A673 (cell line): ENCODE results near the gene HDAC4. TPM values are rescaled to one million over a fixed set of nuclear protein-coding genes. Genes with fewer than 3 reads are reported as not detected.

ENCODE experiments used
- BruUV-seq: library from RNA; stranded (reverse); fragments of 400-500 nt; replicated peaks from 2 replicates; lab custom pipeline; 2021; lab: Mats Ljungman, UMichigan
- CTCF ChIA-PET: fragments of 300-600 bp; sonication (Branson Sonifier 250); formaldehyde crosslinking; loops from one replicate; lab custom pipeline; 2022; ENCODE audit warnings: antibody characterized with exemption; lab: Charles Lee
- POLR2A ChIA-PET: fragments of 300-600 bp; sonication (Branson Sonifier 250); formaldehyde crosslinking; loops from one replicate; lab custom pipeline; 2022; ENCODE audit warnings: antibody characterized with exemption; ENCODE audit not compliant: low non-redundant PET; lab: Charles Lee
- DNase-seq: peaks from one replicate; pipeline ENCODE4 v3.0.0-alpha.2; 2015; ENCODE audit warnings: low spot score
- H3K27ac ChIP-seq: fragments of 200-600 bp; sonication (generic); 2 replicates; pipeline ENCODE4 v1.5.1; 2016; ENCODE audit warnings: mixed run types, low read depth, mild to moderate bottlenecking, mixed read lengths, antibody characterized with exemption, low read length; ENCODE audit not compliant: poor library complexity, severe bottlenecking
- H3K27me3 ChIP-seq: fragments of 200-600 bp; sonication (generic); replicated peaks from 2 replicates; pipeline ENCODE4 v1.6.1; 2017; ENCODE audit warnings: mixed run types, low read depth, mild to moderate bottlenecking, mixed read lengths, antibody characterized with exemption, low read length; ENCODE audit not compliant: insufficient read depth, poor library complexity
- H3K36me3 ChIP-seq: fragments of 200-600 bp; sonication (generic); 2 replicates; pipeline ENCODE4 v1.6.1; 2016; ENCODE audit warnings: mixed run types, mild to moderate bottlenecking, mixed read lengths, antibody characterized with exemption, low read length; ENCODE audit not compliant: insufficient read depth, poor library complexity, severe bottlenecking
- H3K4me1 ChIP-seq: fragments of 200-600 bp; sonication (generic); 2 replicates; pipeline ENCODE4 v1.6.1; 2017; ENCODE audit warnings: mixed run types, mild to moderate bottlenecking, mixed read lengths, antibody characterized with exemption, low read length; ENCODE audit not compliant: insufficient read depth, poor library complexity, severe bottlenecking
- H3K4me3 ChIP-seq: fragments of 200-600 bp; sonication (generic); 2 replicates; pipeline ENCODE4 v1.5.1; 2016; ENCODE audit warnings: low read depth, mixed run types, mild to moderate bottlenecking, mixed read lengths, low read length; ENCODE audit not compliant: poor library complexity, severe bottlenecking
- H3K9me3 ChIP-seq: fragments of 200-600 bp; sonication (generic); 2 replicates; pipeline ENCODE4 v1.6.1; 2016; ENCODE audit warnings: mixed run types, low read depth, mild to moderate bottlenecking, mixed read lengths, antibody characterized with exemption, low read length; ENCODE audit not compliant: poor library complexity, severe bottlenecking
- EZH2 ChIP-seq: fragments of 200-600 bp; sonication (generic); IDR thresholded peaks from 2 replicates; pipeline ENCODE4 v1.6.1; 2017; ENCODE audit warnings: borderline replicate concordance, low read depth, mild to moderate bottlenecking, mixed read lengths, antibody characterized with exemption, low read length; ENCODE audit not compliant: poor library complexity, severe bottlenecking
- intact Hi-C: fragments of 100-400 bp; cut with micrococcal nuclease; formaldehyde crosslinking; loops from one replicate; pipeline ENCODE4 v1.10.0; 2022; ENCODE audit not compliant: unreplicated experiment
- total RNA-seq: library from RNA; stranded (reverse); gene quantifications from 2 replicates; pipeline ENCODE4 v1.2.3, GENCODE V29; 2021
- TF ChIP-seq, protein P1 (sequence below): fragments of 300-800, 200-600 bp; sonication (generic); conservative IDR thresholded peaks from 2 replicates; pipeline ENCODE4 v1.5.1; 2017; ENCODE audit warnings: low read depth, mild to moderate bottlenecking, antibody characterized with exemption, low read length, moderate library complexity, mixed read lengths

HDAC4 gene
- total RNA-seq, 1 experiment from 2014 or later, result 40.0 TPM

- intact Hi-C loops, result no loop called here
- H3K36me3 ChIP-seq, result no peaks in the 10 kb centered on the region
- BruUV-seq, result no TSS peak
- CTCF ChIA-PET, result no interaction called here
- no peak for TF ChIP-seq EZH2
- TF ChIP-seq, protein P1, sequence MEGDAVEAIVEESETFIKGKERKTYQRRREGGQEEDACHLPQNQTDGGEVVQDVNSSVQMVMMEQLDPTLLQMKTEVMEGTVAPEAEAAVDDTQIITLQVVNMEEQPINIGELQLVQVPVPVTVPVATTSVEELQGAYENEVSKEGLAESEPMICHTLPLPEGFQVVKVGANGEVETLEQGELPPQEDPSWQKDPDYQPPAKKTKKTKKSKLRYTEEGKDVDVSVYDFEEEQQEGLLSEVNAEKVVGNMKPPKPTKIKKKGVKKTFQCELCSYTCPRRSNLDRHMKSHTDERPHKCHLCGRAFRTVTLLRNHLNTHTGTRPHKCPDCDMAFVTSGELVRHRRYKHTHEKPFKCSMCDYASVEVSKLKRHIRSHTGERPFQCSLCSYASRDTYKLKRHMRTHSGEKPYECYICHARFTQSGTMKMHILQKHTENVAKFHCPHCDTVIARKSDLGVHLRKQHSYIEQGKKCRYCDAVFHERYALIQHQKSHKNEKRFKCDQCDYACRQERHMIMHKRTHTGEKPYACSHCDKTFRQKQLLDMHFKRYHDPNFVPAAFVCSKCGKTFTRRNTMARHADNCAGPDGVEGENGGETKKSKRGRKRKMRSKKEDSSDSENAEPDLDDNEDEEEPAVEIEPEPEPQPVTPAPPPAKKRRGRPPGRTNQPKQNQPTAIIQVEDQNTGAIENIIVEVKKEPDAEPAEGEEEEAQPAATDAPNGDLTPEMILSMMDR, result no peak
- H3K4me3 ChIP-seq, result no peak overlapping the region
- POLR2A ChIA-PET, result no interaction called here
- no peaks in the 10 kb centered on the region for H3K9me3 ChIP-seq
- DNase-seq, result no peak
- H3K27me3 ChIP-seq, result no peaks in the 10 kb centered on the region
- no peak overlapping the region for H3K27ac ChIP-seq
- no peaks in the 10 kb centered on the region for H3K4me1 ChIP-seq
These were observed 62.8 kb downstream of the HDAC4 start for GRCh38 chr2:239337877-239338484.

DNA sequence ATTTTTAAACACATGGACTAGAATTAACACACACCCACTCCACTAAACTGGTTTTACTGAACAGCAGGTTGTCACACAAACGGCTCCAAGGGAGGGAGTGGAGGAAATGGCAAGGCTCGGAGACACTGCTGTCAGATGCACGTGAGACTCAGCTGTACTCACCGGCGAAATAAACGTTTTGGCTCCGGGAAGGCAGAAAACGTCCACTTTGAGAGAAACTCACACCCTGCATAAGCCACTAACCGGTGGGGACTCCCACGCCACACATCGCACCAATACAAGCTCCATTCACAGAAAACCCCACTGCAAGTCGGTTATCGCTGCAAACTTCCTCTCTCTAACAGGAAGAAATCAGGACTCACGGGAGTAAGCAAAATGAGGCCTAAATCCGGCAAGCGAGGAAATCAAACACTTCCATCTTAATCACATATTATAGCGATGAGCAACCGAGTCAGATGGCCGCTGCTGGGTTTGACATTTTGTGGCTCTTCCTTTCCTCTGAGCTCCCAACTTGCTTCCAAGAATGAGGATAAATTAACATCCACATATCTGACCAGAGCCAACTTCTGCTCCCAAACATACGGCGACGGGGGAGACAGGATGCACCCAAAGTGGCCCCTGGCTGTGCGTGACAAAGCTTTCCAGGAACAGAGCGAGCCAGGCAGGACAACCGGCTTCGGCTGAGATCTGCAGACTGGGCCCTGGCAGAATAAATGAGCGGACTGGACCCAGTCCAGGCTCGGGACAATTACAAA is 63.5 kb downstream of the HDAC4 start:
- H3K27me3 ChIP-seq, result no peaks in the 10 kb centered on the region
- POLR2A ChIA-PET, result no interaction called here
- CTCF ChIA-PET, result no interaction called here
- intact Hi-C loops, result no loop called here
- DNase-seq, result no peak
- H3K27ac ChIP-seq, result no peak overlapping the region
- no peak overlapping the region for H3K4me3 ChIP-seq
- no peaks in the 10 kb centered on the region for H3K36me3 ChIP-seq
- H3K9me3 ChIP-seq, result no peaks in the 10 kb centered on the region
- no peaks in the 10 kb centered on the region for H3K4me1 ChIP-seq
- TF ChIP-seq EZH2, result no peak
- TF ChIP-seq, protein P1, result no peak
- BruUV-seq, result no TSS peak

GRCh38 chr2:239331560-239331959 is 69.3 kb downstream of the HDAC4 start:
- no peaks in the 10 kb centered on the region for H3K36me3 ChIP-seq
- TF ChIP-seq, protein P1, result no peak
- TF ChIP-seq EZH2, result no peak
- POLR2A ChIA-PET, result no interaction called here
- CTCF ChIA-PET, result no interaction called here
- H3K4me1 ChIP-seq, result peaks cover 19% of the 10 kb centered on the region
- no peak overlapping the region for H3K27ac ChIP-seq
- BruUV-seq, result no TSS peak
- no peaks in the 10 kb centered on the region for H3K9me3 ChIP-seq
- no peak overlapping the region for H3K4me3 ChIP-seq
- intact Hi-C loops, result no loop called here
- no peaks in the 10 kb centered on the region for H3K27me3 ChIP-seq
- no peak for DNase-seq
